LNCaP clone FGC (cell line): ENCODE results near the gene GCAT.

Experiments used
- DNase-seq: peaks from one replicate; pipeline ENCODE4 v3.0.0-alpha.2; 2011; ENCODE audit warnings: low read depth
- H3K4me3 ChIP-seq: 2 replicates; pipeline ENCODE4 v1.5.1; 2011; ENCODE audit warnings: mild to moderate bottlenecking, low read depth, low read length, control low read depth
- TF ChIP-seq, protein P1 (sequence below): IDR thresholded peaks from 2 replicates; pipeline ENCODE4 v1.5.1; 2012; ENCODE audit warnings: mild to moderate bottlenecking; ENCODE audit not compliant: control insufficient read depth, insufficient read depth; ENCODE audit errors: extremely low read depth

GCAT gene

GRCh38 chr22:37844904-37845329, 37.2 kb downstream of the GCAT start:
- DNase-seq: no peak
- TF ChIP-seq, protein P1, sequence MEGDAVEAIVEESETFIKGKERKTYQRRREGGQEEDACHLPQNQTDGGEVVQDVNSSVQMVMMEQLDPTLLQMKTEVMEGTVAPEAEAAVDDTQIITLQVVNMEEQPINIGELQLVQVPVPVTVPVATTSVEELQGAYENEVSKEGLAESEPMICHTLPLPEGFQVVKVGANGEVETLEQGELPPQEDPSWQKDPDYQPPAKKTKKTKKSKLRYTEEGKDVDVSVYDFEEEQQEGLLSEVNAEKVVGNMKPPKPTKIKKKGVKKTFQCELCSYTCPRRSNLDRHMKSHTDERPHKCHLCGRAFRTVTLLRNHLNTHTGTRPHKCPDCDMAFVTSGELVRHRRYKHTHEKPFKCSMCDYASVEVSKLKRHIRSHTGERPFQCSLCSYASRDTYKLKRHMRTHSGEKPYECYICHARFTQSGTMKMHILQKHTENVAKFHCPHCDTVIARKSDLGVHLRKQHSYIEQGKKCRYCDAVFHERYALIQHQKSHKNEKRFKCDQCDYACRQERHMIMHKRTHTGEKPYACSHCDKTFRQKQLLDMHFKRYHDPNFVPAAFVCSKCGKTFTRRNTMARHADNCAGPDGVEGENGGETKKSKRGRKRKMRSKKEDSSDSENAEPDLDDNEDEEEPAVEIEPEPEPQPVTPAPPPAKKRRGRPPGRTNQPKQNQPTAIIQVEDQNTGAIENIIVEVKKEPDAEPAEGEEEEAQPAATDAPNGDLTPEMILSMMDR: no peak
- peak overlapping the region; percentile 81 for H3K4me3 ChIP-seq

DNA sequence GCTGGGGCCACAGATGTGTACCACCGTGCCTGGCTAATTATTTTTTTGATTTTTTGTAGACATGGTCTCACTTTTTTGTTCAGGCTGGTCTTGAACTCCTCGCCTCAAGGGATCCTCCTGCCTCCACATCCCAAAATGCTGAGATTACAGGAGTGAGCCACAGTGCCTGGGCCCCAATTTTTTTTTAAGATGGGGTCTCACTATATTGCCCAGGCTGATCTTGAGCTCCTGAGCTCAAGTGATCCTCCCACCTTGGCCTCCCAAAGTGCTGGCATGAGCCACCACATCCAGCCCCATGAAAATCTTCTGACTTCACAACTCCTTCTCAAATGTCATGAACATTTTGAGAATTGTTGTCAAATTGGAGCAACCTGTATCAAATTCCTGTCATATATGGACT, 38.7 kb downstream of the GCAT start:
- H3K4me3 ChIP-seq: no peak overlapping the region
- TF ChIP-seq, protein P1: no peak
- DNase-seq: no peak

- peak overlapping the region; percentile 82 for H3K4me3 ChIP-seq
- DNase-seq: no peak
- TF ChIP-seq, protein P1: no peak
These were observed 40.9 kb downstream of the GCAT start for GRCh38 chr22:37848587-37849088.

DNA sequence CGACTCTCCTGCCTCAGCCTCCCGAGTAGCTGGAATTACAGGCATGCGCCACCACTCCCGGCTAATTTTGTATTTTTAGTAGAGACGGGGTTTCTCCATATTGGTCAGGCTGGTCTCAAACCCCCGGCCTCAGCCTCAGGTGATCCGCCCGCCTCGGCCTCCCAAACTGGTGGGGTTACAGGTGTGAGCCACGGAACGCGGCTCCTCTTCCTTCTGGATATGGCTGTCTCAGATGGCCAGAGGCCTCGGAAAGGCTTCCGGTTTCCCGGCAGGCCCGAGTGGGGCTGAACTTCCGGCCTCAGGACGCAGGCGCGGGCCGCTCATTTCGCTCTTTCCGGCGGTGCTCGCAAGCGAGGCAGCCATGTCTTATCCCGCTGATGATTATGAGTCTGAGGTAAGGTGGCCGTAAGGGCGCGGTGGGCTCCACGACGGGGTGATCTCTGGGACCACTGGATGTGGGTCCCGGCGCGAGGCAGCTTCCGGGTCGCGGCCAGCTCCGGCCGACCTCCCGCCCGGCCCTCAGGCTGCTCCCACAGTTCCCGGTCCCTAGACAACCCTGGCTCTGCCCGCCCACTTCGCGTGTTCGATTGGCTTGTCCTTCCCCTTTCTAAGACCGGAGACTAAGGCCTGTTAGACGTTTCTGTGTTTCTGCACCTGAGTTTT, 41.5 kb downstream of the GCAT start, which contains the start of gene EIF3L:
Gene EIF3L, plus strand, starts transcription at position 331 of the 663 bp plus-strand sequence. Its CDS starts 31 bp downstream, at position 362.
- TF ChIP-seq, protein P1: no peak
- DNase-seq: peak; percentile 69
- peak within 1 kb of the TSS; percentile 82 for H3K4me3 ChIP-seq

GRCh38 chr22:37850801-37851200, 43.1 kb downstream of the GCAT start:
- TF ChIP-seq, protein P1: no peak
- peak overlapping the region; percentile 82; the same call in 1 of the 2 replicates for H3K4me3 ChIP-seq
- no peak for DNase-seq

- DNase-seq: no peak
- no peak overlapping the region for H3K4me3 ChIP-seq
- TF ChIP-seq, protein P1: no peak
These were observed 44.7 kb downstream of the GCAT start for GRCh38 chr22:37852418-37852817.

- peak; percentile 89 for DNase-seq
- H3K4me3 ChIP-seq: no peak overlapping the region
- TF ChIP-seq, protein P1: no peak
These were observed 47.2 kb downstream of the GCAT start for GRCh38 chr22:37854946-37855345.
